ENCODE results near the gene RCN2.
A peak's percentile ranks its signal among the peaks of the same experiment; 100 is the strongest.
"Not testable (repeated sequence)": the region's sequence is repeated elsewhere in the genome, so short reads cannot be mapped to it uniquely, and the experiment has no call there.

The RCN2 gene, protein sequence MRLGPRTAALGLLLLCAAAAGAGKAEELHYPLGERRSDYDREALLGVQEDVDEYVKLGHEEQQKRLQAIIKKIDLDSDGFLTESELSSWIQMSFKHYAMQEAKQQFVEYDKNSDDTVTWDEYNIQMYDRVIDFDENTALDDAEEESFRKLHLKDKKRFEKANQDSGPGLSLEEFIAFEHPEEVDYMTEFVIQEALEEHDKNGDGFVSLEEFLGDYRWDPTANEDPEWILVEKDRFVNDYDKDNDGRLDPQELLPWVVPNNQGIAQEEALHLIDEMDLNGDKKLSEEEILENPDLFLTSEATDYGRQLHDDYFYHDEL

DNA sequence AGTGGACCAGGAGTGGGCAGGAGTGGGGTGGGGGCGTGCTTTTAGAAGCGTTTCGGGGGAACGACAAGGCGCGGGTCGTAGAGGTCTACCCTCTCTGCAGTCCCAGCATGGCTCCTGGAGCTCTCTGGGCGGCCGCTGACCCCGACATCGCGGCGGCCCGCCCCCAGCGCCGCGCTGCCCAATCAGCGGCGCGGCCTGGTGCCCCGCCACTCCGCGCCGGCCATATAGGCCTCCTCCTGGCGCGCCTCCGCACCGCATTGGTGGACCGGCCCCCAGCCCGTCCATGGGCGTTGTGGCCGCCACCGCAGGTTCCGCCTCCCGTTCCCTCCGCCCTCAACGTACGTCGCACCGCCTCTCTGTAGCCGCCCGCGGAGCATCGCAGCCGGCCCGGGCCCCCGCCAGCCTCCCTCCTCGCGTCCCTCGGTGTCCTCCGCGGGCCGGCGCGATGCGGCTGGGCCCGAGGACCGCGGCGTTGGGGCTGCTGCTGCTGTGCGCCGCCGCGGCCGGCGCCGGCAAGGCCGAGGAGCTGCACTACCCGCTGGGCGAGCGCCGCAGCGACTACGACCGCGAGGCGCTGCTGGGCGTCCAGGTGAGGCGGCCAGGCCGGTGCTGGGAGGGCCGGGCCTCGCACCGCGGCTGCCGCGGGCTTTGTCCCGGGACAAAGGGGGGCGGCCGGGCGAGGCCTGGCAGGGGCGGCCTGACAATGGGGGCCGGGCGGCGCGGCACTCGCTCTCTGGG, at the start of gene RCN2:
Gene RCN2 (plus strand): TSS at position 353 of the 738 bp plus-strand sequence. CDS start 93 bp downstream, at position 446.
- DNase-seq = peak; percentile 91
- H3K4me1 ChIP-seq (ENCODE audit: insufficient read depth, low read length) = peaks cover 34% of the 10 kb centered on the region
- ATAC-seq (ENCODE audit: insufficient read depth, low read depth) = peak; percentile 99
- H3K36me3 ChIP-seq (ENCODE audit: insufficient read depth, low read length) = peaks cover 31% of the 10 kb centered on the region
- no peaks in the 10 kb centered on the region for H3K9me3 ChIP-seq (ENCODE audit: insufficient read depth, low read length, severe bottlenecking)
- TF ChIP-seq EZH2 (IDR thresholded peaks at IDR 0.05; ENCODE audit: borderline replicate concordance, low read depth, low read length, severe bottlenecking) = no peak
- TF ChIP-seq, protein P1, sequence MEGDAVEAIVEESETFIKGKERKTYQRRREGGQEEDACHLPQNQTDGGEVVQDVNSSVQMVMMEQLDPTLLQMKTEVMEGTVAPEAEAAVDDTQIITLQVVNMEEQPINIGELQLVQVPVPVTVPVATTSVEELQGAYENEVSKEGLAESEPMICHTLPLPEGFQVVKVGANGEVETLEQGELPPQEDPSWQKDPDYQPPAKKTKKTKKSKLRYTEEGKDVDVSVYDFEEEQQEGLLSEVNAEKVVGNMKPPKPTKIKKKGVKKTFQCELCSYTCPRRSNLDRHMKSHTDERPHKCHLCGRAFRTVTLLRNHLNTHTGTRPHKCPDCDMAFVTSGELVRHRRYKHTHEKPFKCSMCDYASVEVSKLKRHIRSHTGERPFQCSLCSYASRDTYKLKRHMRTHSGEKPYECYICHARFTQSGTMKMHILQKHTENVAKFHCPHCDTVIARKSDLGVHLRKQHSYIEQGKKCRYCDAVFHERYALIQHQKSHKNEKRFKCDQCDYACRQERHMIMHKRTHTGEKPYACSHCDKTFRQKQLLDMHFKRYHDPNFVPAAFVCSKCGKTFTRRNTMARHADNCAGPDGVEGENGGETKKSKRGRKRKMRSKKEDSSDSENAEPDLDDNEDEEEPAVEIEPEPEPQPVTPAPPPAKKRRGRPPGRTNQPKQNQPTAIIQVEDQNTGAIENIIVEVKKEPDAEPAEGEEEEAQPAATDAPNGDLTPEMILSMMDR (IDR thresholded peaks at IDR 0.05; ENCODE audit: borderline replicate concordance, extremely low read depth, low read length, poor library complexity, severe bottlenecking) = no peak
- H3K4me2 ChIP-seq (ENCODE audit: insufficient read depth, low read length) = peak within 1 kb of the TSS; percentile 65
- peaks cover 24% of the 10 kb centered on the region for H3K79me2 ChIP-seq (ENCODE audit: insufficient read depth, low read length)
- H3K4me3 ChIP-seq (ENCODE audit: low read depth in 1 of 2, low read length in 2 of 2) = peak within 1 kb of the TSS; percentile 55 to 72; a peak in 3 of 4 replicates
- H3K27me3 ChIP-seq (ENCODE audit: insufficient read depth, low read length, poor library complexity) = no peaks in the 10 kb centered on the region
- H3K9ac ChIP-seq (ENCODE audit: low read depth, low read length) = peak within 1 kb of the TSS; percentile 88
- peak within 1 kb of the TSS; percentile 77 for H3K27ac ChIP-seq (ENCODE audit: low read length)
- H4K20me1 ChIP-seq (ENCODE audit: insufficient read depth, low read length) = no peaks in the 10 kb centered on the region
- peak within 1 kb of the TSS; percentile 85 for H2AFZ ChIP-seq (ENCODE audit: low read depth, low read length)

DNA sequence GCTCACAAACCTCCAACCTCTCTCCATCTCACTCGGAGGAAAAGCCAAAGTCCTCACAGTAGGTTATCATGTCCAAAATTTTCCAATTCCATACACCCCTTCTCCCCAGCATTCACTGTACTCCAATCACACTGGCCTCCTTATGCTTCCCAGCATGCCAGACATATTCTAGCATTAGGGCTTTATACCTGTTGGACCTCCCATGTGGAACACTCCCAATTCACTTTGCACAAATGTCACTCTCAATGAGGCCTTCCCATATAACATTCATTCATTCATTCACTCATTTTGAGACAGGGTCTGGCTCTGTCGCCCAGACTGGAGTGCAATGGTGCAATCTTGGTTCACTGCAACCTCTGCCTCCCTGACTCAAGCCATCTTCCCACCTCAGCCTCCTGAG, 46.3 kb upstream of the RCN2 start:
- no peak overlapping the region for H3K9ac ChIP-seq (ENCODE audit: low read depth, low read length)
- TF ChIP-seq EZH2 (IDR thresholded peaks at IDR 0.05; ENCODE audit: borderline replicate concordance, low read depth, low read length, severe bottlenecking) = no peak
- TF ChIP-seq, protein P1 (IDR thresholded peaks at IDR 0.05; ENCODE audit: borderline replicate concordance, extremely low read depth, low read length, poor library complexity, severe bottlenecking) = no peak
- no peak overlapping the region for H3K4me2 ChIP-seq (ENCODE audit: insufficient read depth, low read length)
- H3K9me3 ChIP-seq (ENCODE audit: insufficient read depth, low read length, severe bottlenecking) = no peaks in the 10 kb centered on the region
- H3K27me3 ChIP-seq (ENCODE audit: insufficient read depth, low read length, poor library complexity) = no peaks in the 10 kb centered on the region
- H3K79me2 ChIP-seq (ENCODE audit: insufficient read depth, low read length) = peaks cover 34% of the 10 kb centered on the region
- peaks cover 6% of the 10 kb centered on the region; the same call in 1 of the 2 replicates for H4K20me1 ChIP-seq (ENCODE audit: insufficient read depth, low read length)
- H3K36me3 ChIP-seq (ENCODE audit: insufficient read depth, low read length) = peaks cover 10% of the 10 kb centered on the region
- H3K27ac ChIP-seq (ENCODE audit: low read length) = no peak overlapping the region
- H3K4me1 ChIP-seq (ENCODE audit: insufficient read depth, low read length) = no peaks in the 10 kb centered on the region
- H2AFZ ChIP-seq (ENCODE audit: low read depth, low read length) = no peak overlapping the region
- no peak overlapping the region for H3K4me3 ChIP-seq (ENCODE audit: low read depth in 1 of 2, low read length in 2 of 2)
- DNase-seq (no peak), ATAC-seq (ENCODE audit: insufficient read depth, low read depth) (no peak)

DNA sequence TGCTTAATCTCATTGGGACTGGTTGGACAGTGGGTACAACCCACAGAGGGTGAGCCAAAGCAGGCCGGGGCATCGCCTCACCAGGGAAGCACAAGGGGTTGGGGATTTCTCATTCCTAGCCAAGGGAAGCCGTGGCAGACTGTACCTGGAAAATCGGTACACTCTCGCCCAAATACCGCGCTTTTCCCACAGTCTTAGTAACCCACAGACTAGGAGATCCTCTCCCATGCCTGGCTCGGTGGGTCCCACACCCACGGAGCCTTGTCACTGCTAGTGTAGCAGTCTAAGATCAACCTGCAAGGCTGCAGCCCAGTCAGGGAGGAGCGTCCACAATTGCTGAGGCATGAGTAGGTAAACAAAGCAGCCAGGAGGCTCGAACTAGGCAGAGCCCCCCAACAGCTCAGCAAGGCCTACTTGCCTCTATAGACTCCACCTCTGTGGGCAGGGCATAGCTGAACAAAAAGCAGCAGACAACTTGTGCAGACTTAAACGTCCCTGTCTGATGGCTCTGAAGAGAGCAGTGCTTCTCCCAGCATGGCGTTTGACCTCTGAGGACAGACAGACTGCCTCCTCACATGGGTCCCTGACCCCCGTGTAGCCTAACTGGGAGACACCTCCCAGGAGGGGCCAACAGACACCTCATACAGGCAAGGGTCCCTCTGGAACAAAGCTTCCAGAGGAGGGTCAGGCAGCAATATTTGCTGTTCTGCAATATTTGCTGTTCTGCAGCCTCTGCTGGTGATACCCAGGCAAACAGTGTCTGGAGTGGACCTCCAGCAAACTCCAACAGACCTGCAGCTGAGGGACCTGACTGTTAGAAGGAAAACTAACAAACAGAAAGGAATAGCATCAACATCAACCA, 44.0 kb upstream of the RCN2 start:
- H3K4me3 ChIP-seq (ENCODE audit: low read depth in 1 of 2, low read length in 2 of 2); H3K9ac ChIP-seq (ENCODE audit: low read depth, low read length); ATAC-seq (ENCODE audit: insufficient read depth, low read depth): not testable (repeated sequence)

DNA sequence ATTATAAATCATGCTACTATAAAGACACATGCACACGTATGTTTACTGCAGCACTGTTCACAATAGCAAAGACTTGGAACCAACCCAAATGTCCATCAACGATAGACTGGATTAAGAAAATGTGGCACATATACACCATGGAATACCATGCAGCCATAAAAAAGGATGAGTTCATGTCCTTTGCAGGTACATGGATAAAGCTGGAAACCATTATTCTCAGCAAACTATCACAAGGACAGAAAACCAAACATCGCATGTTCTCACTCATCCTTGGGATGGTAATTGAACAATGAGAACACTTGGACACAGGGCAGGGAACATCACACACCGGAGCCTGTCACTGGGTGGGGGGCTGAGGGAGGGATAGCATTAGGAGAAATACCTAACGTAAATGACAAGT, 38.7 kb upstream of the RCN2 start:
- not testable (repeated sequence) for H3K9ac ChIP-seq (ENCODE audit: low read depth, low read length); H3K4me1 ChIP-seq (ENCODE audit: insufficient read depth, low read length); ATAC-seq (ENCODE audit: insufficient read depth, low read depth); H3K9me3 ChIP-seq (ENCODE audit: insufficient read depth, low read length, severe bottlenecking); H3K4me2 ChIP-seq (ENCODE audit: insufficient read depth, low read length); H2AFZ ChIP-seq (ENCODE audit: low read depth, low read length); H4K20me1 ChIP-seq (ENCODE audit: insufficient read depth, low read length); H3K4me3 ChIP-seq (ENCODE audit: low read depth in 1 of 2, low read length in 2 of 2); H3K27me3 ChIP-seq (ENCODE audit: insufficient read depth, low read length, poor library complexity); H3K27ac ChIP-seq (ENCODE audit: low read length); H3K36me3 ChIP-seq (ENCODE audit: insufficient read depth, low read length); DNase-seq
- H3K79me2 ChIP-seq (ENCODE audit: insufficient read depth, low read length) = peaks cover 43% of the 10 kb centered on the region

More for the DNA sequence above, 44.0 kb upstream of the RCN2 start:
- H3K27ac ChIP-seq (ENCODE audit: low read length); H2AFZ ChIP-seq (ENCODE audit: low read depth, low read length); H3K4me1 ChIP-seq (ENCODE audit: insufficient read depth, low read length); DNase-seq; H3K4me2 ChIP-seq (ENCODE audit: insufficient read depth, low read length); H4K20me1 ChIP-seq (ENCODE audit: insufficient read depth, low read length); H3K9me3 ChIP-seq (ENCODE audit: insufficient read depth, low read length, severe bottlenecking); H3K36me3 ChIP-seq (ENCODE audit: insufficient read depth, low read length); H3K27me3 ChIP-seq (ENCODE audit: insufficient read depth, low read length, poor library complexity): not testable (repeated sequence)
- H3K79me2 ChIP-seq (ENCODE audit: insufficient read depth, low read length) = peaks cover 35% of the 10 kb centered on the region
